HepG2 (cell line): Measurements from ENCODE around the gene ZNF235. TPM values are rescaled to one million over a fixed set of nuclear protein-coding genes. Genes with fewer than 3 reads are reported as not detected.

ENCODE experiments used
- IKZF4 ChIP-seq: sonication (generic); formaldehyde crosslinking; IDR thresholded peaks from 2 replicates; pipeline ENCODE4 v1.5.1; 2020; ENCODE audit warnings: borderline replicate concordance, mild to moderate bottlenecking, low read depth, missing genetic modification reagents; ENCODE audit errors: not compliant biosample characterization
- IRF2 ChIP-seq: IDR thresholded peaks from 2 replicates; pipeline ENCODE4 v1.6.1; 2018; ENCODE audit warnings: missing genetic modification reagents, missing compliant biosample characterization
- IRF9 ChIP-seq: sonication (generic); formaldehyde crosslinking; IDR thresholded peaks from 2 replicates; pipeline ENCODE4 v1.8.0; 2022; ENCODE audit warnings: missing genetic modification reagents, mild to moderate bottlenecking, borderline replicate concordance
- ISL2 ChIP-seq: sonication (generic); formaldehyde crosslinking; IDR thresholded peaks from 2 replicates; pipeline ENCODE4 v1.5.0; 2020; ENCODE audit warnings: missing genetic modification reagents
- NCOA2 ChIP-seq: sonication (generic); formaldehyde crosslinking; IDR thresholded peaks from 2 replicates; pipeline ENCODE4 v1.8.0; 2022; ENCODE audit warnings: inconsistent platforms
- POLR2A ChIP-seq, 2 experiments: IDR thresholded peaks; 2 replicates each; pipeline ENCODE4 v1.6.1; 2011; ENCODE audit warnings: low read depth in 2 of 2, low read length in 2 of 2, mild to moderate bottlenecking in 1 of 2, moderate library complexity in 1 of 2; ENCODE audit not compliant: insufficient read depth in 1 of 2
- PRDM10 ChIP-seq: sonication (generic); formaldehyde crosslinking; IDR thresholded peaks from 2 replicates; pipeline ENCODE4 v1.4.0; 2020; ENCODE audit warnings: low read depth, missing genetic modification reagents
- PRDM4 ChIP-seq: sonication (generic); formaldehyde crosslinking; IDR thresholded peaks from 2 replicates; pipeline ENCODE4 v1.9.0; 2021; ENCODE audit warnings: missing genetic modification reagents, borderline replicate concordance
- RAD21 ChIP-seq: fragments of 450-650 bp; formaldehyde crosslinking; IDR thresholded peaks from 2 replicates; pipeline ENCODE4 v1.5.0; 2020; ENCODE audit warnings: mild to moderate bottlenecking
- RARG ChIP-seq: sonication (generic); formaldehyde crosslinking; IDR thresholded peaks from 2 replicates; pipeline ENCODE4 v1.4.0; 2020; ENCODE audit warnings: low read depth, mild to moderate bottlenecking, missing genetic modification reagents
- RBM22 ChIP-seq: fragments of 200-400 bp; formaldehyde crosslinking; optimal IDR thresholded peaks from 2 replicates; pipeline ENCODE3; 2017; ENCODE audit warnings: mild to moderate bottlenecking, low read length, moderate library complexity
- RFXANK ChIP-seq: IDR thresholded peaks from 2 replicates; pipeline ENCODE4 v1.6.1; 2016
- SMAD1 ChIP-seq: sonication (generic); formaldehyde crosslinking; IDR thresholded peaks from 2 replicates; pipeline ENCODE4 v1.4.0; 2020; ENCODE audit warnings: missing genetic modification reagents, low read depth, mild to moderate bottlenecking, borderline replicate concordance
- TARDBP ChIP-seq: sonication (generic); formaldehyde crosslinking; IDR thresholded peaks from 2 replicates; pipeline ENCODE4 v1.8.0; 2022; ENCODE audit warnings: mild to moderate bottlenecking, missing genetic modification reagents
- XRCC5 ChIP-seq: fragments of 200-400 bp; formaldehyde crosslinking; optimal IDR thresholded peaks from 2 replicates; pipeline ENCODE3; 2017; ENCODE audit warnings: mild to moderate bottlenecking, low read length
- ZFP82 ChIP-seq: sonication (generic); formaldehyde crosslinking; IDR thresholded peaks from 2 replicates; pipeline ENCODE4 v1.5.1; 2020; ENCODE audit warnings: mild to moderate bottlenecking, missing genetic modification reagents, borderline replicate concordance
- ZHX1 ChIP-seq: sonication (generic); formaldehyde crosslinking; IDR thresholded peaks from 2 replicates; pipeline ENCODE4 v1.8.1; 2022; ENCODE audit warnings: low read depth, mild to moderate bottlenecking, missing genetic modification reagents
- ZIK1 ChIP-seq: sonication (generic); formaldehyde crosslinking; IDR thresholded peaks from 2 replicates; pipeline ENCODE4 v1.5.0; 2020; ENCODE audit warnings: mild to moderate bottlenecking, low read depth, missing genetic modification reagents, borderline replicate concordance
- ZNF180 ChIP-seq: sonication (generic); formaldehyde crosslinking; IDR thresholded peaks from 2 replicates; pipeline ENCODE4 v1.4.0; 2020; ENCODE audit warnings: low read depth, missing genetic modification reagents, borderline replicate concordance
- ZNF350 ChIP-seq: sonication (generic); formaldehyde crosslinking; IDR thresholded peaks from 2 replicates; pipeline ENCODE4 v1.4.0; 2020; ENCODE audit warnings: mild to moderate bottlenecking, low read depth, missing genetic modification reagents, borderline replicate concordance
- ZNF644 ChIP-seq: IDR thresholded peaks from 2 replicates; pipeline ENCODE4 v1.6.1; 2016; ENCODE audit warnings: low read depth
- polyA plus RNA-seq, 8 experiments: library from polyadenylated mRNA; depleted of rRNA in 3 of 8; stranded (reverse) in 7 of 8; unstranded in 1 of 8; fragments of >200 nt; fragmentation: Illumina TruSeq in 4 of 8; extraction: Trizol in 4 of 8; gene quantifications; 2 replicates each; pipeline versions ENCODE4 v1.2.1 to v1.2.3, GENCODE V29; 2011 to 2016; ENCODE audit warnings: low read depth in 4 of 8, missing spikeins in 1 of 8, mixed read lengths in 1 of 8; ENCODE audit not compliant: insufficient read depth in 1 of 8
- total RNA-seq, 5 experiments: library from RNA; depleted of rRNA; stranded (reverse); fragments of >200 nt; fragmentation: Illumina TruSeq; extraction: Trizol; gene quantifications; 2 replicates each; pipeline ENCODE4 v1.2.3, GENCODE V29; 2016; ENCODE audit warnings: low read depth in 1 of 5

The ZNF235 gene
- total and polyA plus RNA-seq, 2 of the 13 experiments (the other 11 are each of a cell fraction or from before 2014, with no cell fraction given) = 4.8 to 5.5 TPM

- TF ChIP-seq ZHX1 (CRISPR knock-in tag) (no peak), ZNF644 (no peak), PRDM4 (CRISPR knock-in tag) (no peak), RBM22 (no peak), RARG (CRISPR knock-in tag) (no peak), IRF9 (CRISPR knock-in tag) (no peak; the same call in 1 of the 2 replicates), ZFP82 (no peak), RAD21 (CRISPR knock-in tag) (peak; percentile 8; the same call in 1 of the 2 replicates), IKZF4 (CRISPR knock-in tag) (no peak), XRCC5 (peak; percentile 39), RFXANK (CRISPR knock-in tag) (no peak), PRDM10 (CRISPR knock-in tag) (no peak; the same call in 1 of the 2 replicates), SMAD1 (CRISPR knock-in tag) (no peak; the same call in 1 of the 2 replicates), ZIK1 (CRISPR knock-in tag) (no peak), NCOA2 (CRISPR knock-in tag) (no peak), POLR2A (IDR thresholded peaks at IDR 0.05; ENCODE audit: insufficient read depth in 1 of 2, low read depth in 2 of 2, low read length in 2 of 2) (peak; percentile 37 to 82; a peak in 3 of 4 replicates), IRF2 (CRISPR knock-in tag) (peak; percentile 97), ZNF350 (CRISPR knock-in tag) (peak; percentile 75; the same call in 1 of the 2 replicates), TARDBP (no peak), ISL2 (CRISPR knock-in tag) (peak; percentile 57; the same call in 1 of the 2 replicates), ZNF180 (no peak)
These were observed at the start of gene ZNF235 (continued) for GRCh38 chr19:44304659-44305193.
